Endothelial cell of umbilical vein (primary cell): ENCODE results near the gene TGM1.

Experiments
- CTCF ChIP-seq, 2 donors: IDR thresholded peaks; 1 replicate in 1 of 2; 2 replicates in 1 of 2; pipeline ENCODE4 v1.5.1; 2011; ENCODE audit warnings: low read length in 2 of 2, mild to moderate bottlenecking in 2 of 2, moderate library complexity in 2 of 2, control low read depth in 1 of 2, inconsistent platforms in 1 of 2, low read depth in 1 of 2; ENCODE audit not compliant: insufficient read depth in 1 of 2; ENCODE audit errors: extremely low read depth in 1 of 2
- MYC ChIP-seq: IDR thresholded peaks from one replicate; pipeline ENCODE4 v1.6.1; 2011; ENCODE audit warnings: mild to moderate bottlenecking, low read depth, low read length

GRCh38 chr14:24272467-24272866 is 9.5 kb upstream of the TGM1 start:
- TF ChIP-seq CTCF (IDR thresholded peaks at IDR 0.05; ENCODE audit: extremely low read depth in 1 of 2, insufficient read depth in 1 of 2, low read depth in 1 of 2, low read length in 2 of 2) (no peak), MYC (no peak)
